ENCODE data around the gene KCNQ1. TPM values are rescaled to one million over a fixed set of nuclear protein-coding genes. Genes with fewer than 3 reads are reported as not detected.

The KCNQ1 gene
- total RNA-seq, 1 experiment from 2014 or later, result 10.7 TPM

- no peak overlapping the region for H3K4me2 ChIP-seq (ENCODE audit: low read length)
- H3K4me1 ChIP-seq (ENCODE audit: control insufficient read depth in 1 of 2, insufficient read depth in 2 of 2, low read length in 2 of 2), result peaks cover 41 to 61% of the 10 kb centered on the region in 2 experiments
- no peaks in the 10 kb centered on the region for H3K27me3 ChIP-seq (ENCODE audit: insufficient read depth, low read length)
- no peak for TF ChIP-seq ZNF274 (IDR thresholded peaks at IDR 0.05; ENCODE audit: low read depth, low read length)
- ChIA-PET POLR2A (interaction anchor here (5.0 kb wide), 1 partner anchor 34 kb away, joined by 50 read pairs; the partner anchor contains the start of gene PHLDA2), RAD21 (ENCODE audit: low non-redundant PET in 1 of 2, low total read pairs in 2 of 2, uncharacterized antibody in 2 of 2, unreplicated experiment in 2 of 2) (interaction anchor here in 1 of 2 experiments (4.7 kb wide), 1 partner anchor 361 kb away, joined by 47 read pairs; no protein-coding TSS in a partner anchor), CTCF (interaction anchor here (13.7 kb wide), 1 partner anchor 361 kb away, joined by 337 read pairs; no protein-coding TSS in a partner anchor)
- no peak for ATAC-seq
- no peak overlapping the region for H2AFZ ChIP-seq (ENCODE audit: low read depth, low read length, poor library complexity, severe bottlenecking)
- no peak overlapping the region for H3K4me3 ChIP-seq (replicated peaks in 1 of 2; ENCODE audit: low read depth in 1 of 2, low read length in 2 of 2)
- no peaks in the 10 kb centered on the region for H3K79me2 ChIP-seq (ENCODE audit: insufficient read depth, low read length)
- H3K27ac ChIP-seq (ENCODE audit: low read depth, low read length), result no peak overlapping the region
- H4K20me1 ChIP-seq (ENCODE audit: insufficient read depth), result no peaks in the 10 kb centered on the region
- no peak for DNase-seq (ENCODE audit: low read depth, low spot score)
- no peaks in the 10 kb centered on the region for H3K9me2 ChIP-seq (ENCODE audit: insufficient read depth)
- no peak overlapping the region for H3K9ac ChIP-seq (ENCODE audit: low read length)
- intact Hi-C loops (cut with micrococcal nuclease), result loop anchor here (2.0 kb wide), 1 partner anchor 37 kb away; no protein-coding TSS in a partner anchor
- H3K9me3 ChIP-seq (ENCODE audit: control insufficient read depth in 1 of 2, insufficient read depth in 1 of 2, low read depth in 1 of 2, low read length in 2 of 2), result no peaks in the 10 kb centered on the region
- BruUV-seq (replicated peaks), result no TSS peak
- no peaks in the 10 kb centered on the region for H3K36me3 ChIP-seq (ENCODE audit: control insufficient read depth in 1 of 2, insufficient read depth in 2 of 2, low read length in 2 of 2)
Observed at GRCh38 chr11:2893935-2894334, 449.1 kb downstream of the KCNQ1 start.

- Histone ChIP-seq H3K9me2 (ENCODE audit: insufficient read depth) (no peaks in the 10 kb centered on the region), H3K27me3 (ENCODE audit: insufficient read depth, low read length) (no peaks in the 10 kb centered on the region), H3K4me1 (ENCODE audit: control insufficient read depth in 1 of 2, insufficient read depth in 2 of 2, low read length in 2 of 2) (peaks cover 44 to 65% of the 10 kb centered on the region in 2 experiments), H3K9me3 (ENCODE audit: control insufficient read depth in 1 of 2, insufficient read depth in 1 of 2, low read depth in 1 of 2, low read length in 2 of 2) (no peaks in the 10 kb centered on the region), H4K20me1 (ENCODE audit: insufficient read depth) (no peaks in the 10 kb centered on the region), H3K4me3 (replicated peaks in 1 of 2; ENCODE audit: low read depth in 1 of 2, low read length in 2 of 2) (no peak overlapping the region), H3K79me2 (ENCODE audit: insufficient read depth, low read length) (no peaks in the 10 kb centered on the region), H3K27ac (ENCODE audit: low read depth, low read length) (no peak overlapping the region), H2AFZ (ENCODE audit: low read depth, low read length, poor library complexity, severe bottlenecking) (no peak overlapping the region), H3K36me3 (ENCODE audit: control insufficient read depth in 1 of 2, insufficient read depth in 2 of 2, low read length in 2 of 2) (no peaks in the 10 kb centered on the region), H3K4me2 (ENCODE audit: low read length) (no peak overlapping the region), H3K9ac (ENCODE audit: low read length) (no peak overlapping the region)
- BruUV-seq (replicated peaks), result no TSS peak
- TF ChIP-seq ATF3 (IDR thresholded peaks at IDR 0.05) (no peak), ELF1 (IDR thresholded peaks at IDR 0.05; ENCODE audit: borderline replicate concordance, low read depth) (no peak), MAX (IDR thresholded peaks at IDR 0.05) (no peak), CTCF (IDR thresholded peaks at IDR 0.05 in 2 of 3, conservative IDR thresholded peaks at IDR 0.05 in 1 of 3; ENCODE audit: borderline replicate concordance in 1 of 3, insufficient read depth in 1 of 3, low read depth in 2 of 3, low read length in 2 of 3) (no peak), YY1 (IDR thresholded peaks at IDR 0.05; ENCODE audit: extremely low read depth, insufficient replicate concordance, low read depth, low read length) (no peak), CEBPB (IDR thresholded peaks at IDR 0.05; ENCODE audit: low read depth) (no peak), SP1 (IDR thresholded peaks at IDR 0.05; ENCODE audit: low read depth) (no peak), CBX3 (IDR thresholded peaks at IDR 0.05; ENCODE audit: low read depth) (no peak), ZFX (IDR thresholded peaks at IDR 0.05) (no peak), FOSL1 (IDR thresholded peaks at IDR 0.05; ENCODE audit: low read depth) (no peak), POLR2AphosphoS5 (IDR thresholded peaks at IDR 0.05; ENCODE audit: low read depth, low read length) (no peak), SIN3A (IDR thresholded peaks at IDR 0.05; ENCODE audit: low read depth) (no peak), EZH2phosphoT487 (IDR thresholded peaks at IDR 0.05; ENCODE audit: borderline replicate concordance) (no peak)
- ATAC-seq (no peak), DNase-seq (ENCODE audit: low read depth, low spot score) (no peak)
- ChIA-PET RAD21 (ENCODE audit: low non-redundant PET in 1 of 2, low total read pairs in 2 of 2, uncharacterized antibody in 2 of 2, unreplicated experiment in 2 of 2) (no interaction called here), POLR2A (no interaction called here), CTCF (interaction anchor here (0.9 to 2.6 kb wide), 2 partner anchors 23 to 34 kb away, joined by 3 to 8 read pairs; no protein-coding TSS in a partner anchor)
- intact Hi-C loops (cut with micrococcal nuclease), result no loop called here
Observed at GRCh38 chr11:2896047-2896446, 451.2 kb downstream of the KCNQ1 start.
